ENCODE measurements around the gene NUMA1.
A peak's percentile ranks its signal among the peaks of the same experiment; 100 is the strongest.

Gene NUMA1

GRCh38 chr11:71979094-71979493, 101.2 kb downstream of the NUMA1 start:
- no peak overlapping the region for H3K4me3 ChIP-seq (ENCODE audit: low read depth, low read length)
- in situ Hi-C loops (cut with HindIII; ENCODE audit: low sequenced_read_pairs): no loop called here
- TF ChIP-seq CTCF (IDR thresholded peaks at IDR 0.05; ENCODE audit: low read depth, low read length): no peak
- DNase-seq (ENCODE audit: low read depth, low spot score): no peak

DNA sequence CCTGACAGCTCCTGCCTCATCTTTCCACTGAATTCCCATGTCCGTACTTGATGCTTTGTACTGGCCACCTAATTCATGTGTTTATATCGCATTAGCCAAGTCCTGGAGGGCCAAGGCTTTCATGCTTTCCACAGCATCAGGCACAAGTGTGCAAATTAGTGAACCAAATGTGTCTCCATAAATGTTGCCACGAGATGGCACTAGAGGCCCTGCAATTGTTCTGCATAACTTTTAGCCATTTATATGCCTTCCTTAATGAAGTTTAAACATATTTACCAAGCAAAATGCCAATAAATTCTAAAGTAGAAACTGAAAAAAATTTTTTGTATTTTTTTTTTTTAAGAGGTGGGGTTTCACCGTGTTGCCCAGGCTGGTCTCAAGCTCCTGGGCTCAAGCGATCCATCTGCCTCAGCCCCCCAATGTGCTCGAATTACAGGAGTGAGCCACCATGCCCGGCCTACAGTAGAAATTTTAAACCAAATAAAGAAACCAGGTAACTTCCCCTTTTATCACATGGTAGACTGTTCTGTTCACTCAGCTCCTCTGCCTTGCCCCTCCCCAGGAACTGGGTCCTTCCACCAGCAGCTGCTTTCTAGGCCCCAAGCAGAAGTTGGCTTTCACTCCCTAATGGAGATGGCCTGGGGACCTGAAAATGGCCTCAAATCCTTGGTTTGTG, 102.5 kb downstream of the NUMA1 start:
- in situ Hi-C loops (cut with HindIII; ENCODE audit: low sequenced_read_pairs): no loop called here
- TF ChIP-seq CTCF (IDR thresholded peaks at IDR 0.05; ENCODE audit: low read depth, low read length): peak; percentile 68
- DNase-seq (ENCODE audit: low read depth, low spot score): peak; percentile 56
- no peak overlapping the region for H3K4me3 ChIP-seq (ENCODE audit: low read depth, low read length)

DNA sequence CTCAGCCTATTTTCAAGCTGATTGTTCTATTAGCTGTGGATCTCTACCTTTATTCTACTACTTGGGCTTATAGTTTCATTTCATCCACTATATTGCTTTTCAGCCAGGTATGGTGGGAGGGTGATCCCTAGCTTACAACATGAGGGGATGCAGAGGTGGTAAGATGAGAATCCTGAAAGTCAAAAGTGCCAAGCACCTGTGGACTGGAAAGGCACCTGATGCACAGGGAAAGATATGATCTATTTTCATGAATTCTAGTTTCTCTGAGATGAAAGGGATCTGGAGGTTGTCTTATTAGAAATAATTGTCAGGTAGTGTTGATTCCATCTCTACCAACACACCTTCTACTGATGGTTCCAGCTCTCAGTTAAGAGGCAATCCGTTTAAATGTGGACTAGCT, 103.3 kb downstream of the NUMA1 start:
- TF ChIP-seq CTCF (IDR thresholded peaks at IDR 0.05; ENCODE audit: low read depth, low read length): no peak
- no peak for DNase-seq (ENCODE audit: low read depth, low spot score)
- in situ Hi-C loops (cut with HindIII; ENCODE audit: low sequenced_read_pairs): no loop called here
- no peak overlapping the region for H3K4me3 ChIP-seq (ENCODE audit: low read depth, low read length)

GRCh38 chr11:71976551-71976950, 103.8 kb downstream of the NUMA1 start:
- DNase-seq (ENCODE audit: low read depth, low spot score): no peak
- no peak overlapping the region for H3K4me3 ChIP-seq (ENCODE audit: low read depth, low read length)
- in situ Hi-C loops (cut with HindIII; ENCODE audit: low sequenced_read_pairs): no loop called here
- no peak for TF ChIP-seq CTCF (IDR thresholded peaks at IDR 0.05; ENCODE audit: low read depth, low read length)

DNA sequence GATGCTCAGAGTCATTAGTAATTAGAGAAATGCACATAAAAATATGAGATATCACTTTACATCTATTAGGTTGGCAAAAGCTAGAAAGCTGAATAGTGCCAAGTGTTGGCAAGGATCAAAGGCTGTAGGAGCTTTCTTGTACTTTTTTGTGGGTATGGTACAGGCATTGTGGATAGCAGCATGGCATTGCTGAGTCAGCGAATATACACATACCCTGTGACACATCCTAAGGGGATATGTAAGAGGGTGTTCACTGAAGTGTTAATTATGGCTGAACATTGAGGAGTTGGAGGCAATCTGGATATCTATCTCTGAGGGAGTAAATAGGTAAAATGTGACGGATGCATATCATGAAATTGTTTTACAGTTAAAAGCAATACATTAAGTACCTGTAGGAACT, 108.7 kb downstream of the NUMA1 start:
- H3K4me3 ChIP-seq (ENCODE audit: low read depth, low read length): no peak overlapping the region
- DNase-seq (ENCODE audit: low read depth, low spot score): no peak
- no peak for TF ChIP-seq CTCF (IDR thresholded peaks at IDR 0.05; ENCODE audit: low read depth, low read length)
- in situ Hi-C loops (cut with HindIII; ENCODE audit: low sequenced_read_pairs): no loop called here

GRCh38 chr11:71964641-71965040, 115.7 kb downstream of the NUMA1 start:
- no peak overlapping the region for H3K4me3 ChIP-seq (ENCODE audit: low read depth, low read length)
- DNase-seq (ENCODE audit: low read depth, low spot score): no peak
- in situ Hi-C loops (cut with HindIII; ENCODE audit: low sequenced_read_pairs): no loop called here
- no peak for TF ChIP-seq CTCF (IDR thresholded peaks at IDR 0.05; ENCODE audit: low read depth, low read length)
